Measurements from ENCODE around the gene CGB7.

DNA sequence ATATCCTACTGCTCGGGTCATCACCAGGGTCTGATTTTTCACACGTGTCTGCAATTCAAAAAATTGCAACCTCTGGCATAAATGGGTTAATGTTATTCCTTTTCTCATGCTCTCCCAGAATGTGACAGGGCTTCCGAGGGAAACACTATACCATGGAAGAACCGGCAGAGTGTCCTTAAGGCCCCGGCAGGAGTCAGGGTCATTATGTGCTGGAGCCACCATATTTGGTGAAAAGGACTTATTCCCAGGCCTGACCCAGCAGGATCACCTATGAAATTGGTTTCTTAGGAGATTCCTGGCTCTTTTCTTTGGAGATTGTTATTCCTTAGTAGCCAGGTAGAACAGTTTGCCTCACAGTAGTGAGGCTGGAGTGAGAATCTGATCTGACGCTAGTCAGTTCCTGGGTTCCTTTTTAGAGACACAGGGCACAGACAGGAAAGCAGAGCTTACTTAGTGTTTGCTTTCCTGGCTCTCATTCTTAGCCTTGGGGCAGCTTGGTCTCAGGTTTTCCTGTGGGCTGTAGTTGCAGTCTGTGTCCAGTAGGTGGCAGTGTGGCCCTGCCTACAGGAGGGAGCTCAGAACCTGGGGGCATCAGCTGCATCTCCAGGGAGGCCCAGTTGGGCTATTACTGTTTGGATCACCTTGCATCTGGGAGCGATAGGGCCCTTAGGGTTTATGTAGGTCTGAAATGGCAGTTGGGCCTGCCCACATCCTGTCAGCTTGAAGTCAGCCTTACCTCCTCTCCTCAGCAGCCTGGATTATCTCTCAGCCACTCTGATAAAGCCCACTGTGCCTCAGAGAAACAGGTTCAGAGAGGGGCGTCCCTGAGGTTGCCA lies 40.1 kb upstream of the CGB7 start:
- TF ChIP-seq, protein P1, sequence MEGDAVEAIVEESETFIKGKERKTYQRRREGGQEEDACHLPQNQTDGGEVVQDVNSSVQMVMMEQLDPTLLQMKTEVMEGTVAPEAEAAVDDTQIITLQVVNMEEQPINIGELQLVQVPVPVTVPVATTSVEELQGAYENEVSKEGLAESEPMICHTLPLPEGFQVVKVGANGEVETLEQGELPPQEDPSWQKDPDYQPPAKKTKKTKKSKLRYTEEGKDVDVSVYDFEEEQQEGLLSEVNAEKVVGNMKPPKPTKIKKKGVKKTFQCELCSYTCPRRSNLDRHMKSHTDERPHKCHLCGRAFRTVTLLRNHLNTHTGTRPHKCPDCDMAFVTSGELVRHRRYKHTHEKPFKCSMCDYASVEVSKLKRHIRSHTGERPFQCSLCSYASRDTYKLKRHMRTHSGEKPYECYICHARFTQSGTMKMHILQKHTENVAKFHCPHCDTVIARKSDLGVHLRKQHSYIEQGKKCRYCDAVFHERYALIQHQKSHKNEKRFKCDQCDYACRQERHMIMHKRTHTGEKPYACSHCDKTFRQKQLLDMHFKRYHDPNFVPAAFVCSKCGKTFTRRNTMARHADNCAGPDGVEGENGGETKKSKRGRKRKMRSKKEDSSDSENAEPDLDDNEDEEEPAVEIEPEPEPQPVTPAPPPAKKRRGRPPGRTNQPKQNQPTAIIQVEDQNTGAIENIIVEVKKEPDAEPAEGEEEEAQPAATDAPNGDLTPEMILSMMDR (conservative IDR thresholded peaks at IDR 0.05 in 1 of 2, IDR thresholded peaks at IDR 0.05 in 1 of 2; ENCODE audit: extremely low read depth in 1 of 2, insufficient read depth in 1 of 2, low read depth in 1 of 2, low read length in 2 of 2) = peak; percentile 98 to 100
- no peak for TF ChIP-seq EZH2 (IDR thresholded peaks at IDR 0.05; ENCODE audit: borderline replicate concordance, low read length)

Data from mammary epithelial cell (primary cell).